ENCODE measurements around the gene ZNF555.

Gene ZNF555

GRCh38 chr19:2827022-2827421 lies 14.3 kb upstream of the ZNF555 start:
- no peak for DNase-seq

GRCh38 chr19:2827840-2828489 lies 13.3 kb upstream of the ZNF555 start:
- DNase-seq = no peak

- no peak for DNase-seq
Observed at GRCh38 chr19:2834294-2834871, 6.9 kb upstream of the ZNF555 start.

- DNase-seq = no peak
Observed at GRCh38 chr19:2837430-2837829, 3.8 kb upstream of the ZNF555 start.

GRCh38 chr19:2841855-2842574 lies 740 bp downstream of the ZNF555 start:
- no peak for DNase-seq

GRCh38 chr19:2845107-2845506 lies 3.8 kb downstream of the ZNF555 start:
- no peak for DNase-seq

- DNase-seq = no peak
Observed at GRCh38 chr19:2846180-2846894, 5.1 kb downstream of the ZNF555 start.

- no peak for DNase-seq
Observed at GRCh38 chr19:2847507-2847906, 6.2 kb downstream of the ZNF555 start.

GRCh38 chr19:2848616-2849015 lies 7.3 kb downstream of the ZNF555 start:
- no peak for DNase-seq

- no peak for DNase-seq
Observed at GRCh38 chr19:2850256-2850925, 9.1 kb downstream of the ZNF555 start.

GRCh38 chr19:2852598-2852997 lies 11.3 kb downstream of the ZNF555 start:
- DNase-seq = no peak

GRCh38 chr19:2853015-2853606 lies 11.8 kb downstream of the ZNF555 start:
- DNase-seq = no peak

GRCh38 chr19:2854849-2855248 lies 13.6 kb downstream of the ZNF555 start:
- no peak for DNase-seq

GRCh38 chr19:2856457-2857050 lies 15.3 kb downstream of the ZNF555 start:
- DNase-seq = no peak

GRCh38 chr19:2858864-2859263 lies 17.6 kb downstream of the ZNF555 start:
- no peak for DNase-seq

- no peak for DNase-seq
Observed at GRCh38 chr19:2863816-2864215, 22.5 kb downstream of the ZNF555 start.

GRCh38 chr19:2865334-2866100 lies 24.2 kb downstream of the ZNF555 start:
- DNase-seq = no peak

GRCh38 chr19:2866495-2867024 lies 25.3 kb downstream of the ZNF555 start:
- DNase-seq = no peak

GRCh38 chr19:2867025-2867991 lies 26.0 kb downstream of the ZNF555 start, which contains the start of gene ZNF556:
Gene ZNF556, plus strand, starts transcription at chr19:2867335. Its CDS starts 87 bp downstream, at chr19:2867422.
- peak; percentile 98 for DNase-seq

- no peak for DNase-seq
Observed at GRCh38 chr19:2869618-2870017, 28.3 kb downstream of the ZNF555 start.
